Measurements from ENCODE around the gene OR6B1.
A peak's percentile ranks its signal among the peaks of the same experiment; 100 is the strongest.

OR6B1 gene

GRCh38 chr7:144036302-144036885, 36.3 kb downstream of the OR6B1 start:
- Histone ChIP-seq H3K27me3 (replicated peaks; ENCODE audit: insufficient read depth, low read length) (no peaks in the 10 kb centered on the region), H3K4me2 (ENCODE audit: low read depth, low read length) (no peak overlapping the region)

GRCh38 chr7:144037414-144038035, 37.4 kb downstream of the OR6B1 start:
- Histone ChIP-seq H3K4me3 (ENCODE audit: low read length) (no peak overlapping the region), H3K9me2 (replicated peaks; ENCODE audit: insufficient read depth, low read length) (no peaks in the 10 kb centered on the region), H3K4me1 (ENCODE audit: low read length) (no peaks in the 10 kb centered on the region), H3K27ac (ENCODE audit: low read length) (no peak overlapping the region), H3K36me3 (replicated peaks; ENCODE audit: insufficient read depth, low read length) (no peaks in the 10 kb centered on the region), H3K4me2 (ENCODE audit: low read depth, low read length) (no peak overlapping the region), H4K20me1 (ENCODE audit: insufficient read depth, low read length) (no peaks in the 10 kb centered on the region), H3K27me3 (replicated peaks; ENCODE audit: insufficient read depth, low read length) (no peaks in the 10 kb centered on the region), H3F3A (ENCODE audit: insufficient read depth, low read length) (no peaks in the 10 kb centered on the region), H3K79me2 (ENCODE audit: low read length) (no peaks in the 10 kb centered on the region), H2AFZ (ENCODE audit: low read length) (no peak overlapping the region), H3K9ac (ENCODE audit: low read length) (no peak overlapping the region), H3K9me3 (replicated peaks; ENCODE audit: insufficient read depth, low read length) (no peaks in the 10 kb centered on the region)
- DNase-seq, result no peak
- TF ChIP-seq EZH2 (optimal IDR thresholded peaks at IDR 0.05; ENCODE audit: low read depth, low read length) (no peak), EZH2phosphoT487 (IDR thresholded peaks at IDR 0.05; ENCODE audit: low read length) (no peak), CTCF (IDR thresholded peaks at IDR 0.05; ENCODE audit: low read length) (no peak)

More at GRCh38 chr7:144036302-144036885, 36.3 kb downstream of the OR6B1 start:
- no peaks in the 10 kb centered on the region for H3K9me2 ChIP-seq (replicated peaks; ENCODE audit: insufficient read depth, low read length)
- H3K9me3 ChIP-seq (replicated peaks; ENCODE audit: insufficient read depth, low read length), result no peaks in the 10 kb centered on the region
- H3K9ac ChIP-seq (ENCODE audit: low read length), result no peak overlapping the region
- H3K4me1 ChIP-seq (ENCODE audit: low read length), result no peaks in the 10 kb centered on the region
- H3K27ac ChIP-seq (ENCODE audit: low read length), result no peak overlapping the region
- H3K36me3 ChIP-seq (replicated peaks; ENCODE audit: insufficient read depth, low read length), result no peaks in the 10 kb centered on the region
- H2AFZ ChIP-seq (ENCODE audit: low read length), result no peak overlapping the region
- no peak overlapping the region for H3K4me3 ChIP-seq (ENCODE audit: low read length)
- no peak for DNase-seq
- H4K20me1 ChIP-seq (ENCODE audit: insufficient read depth, low read length), result no peaks in the 10 kb centered on the region
- TF ChIP-seq EZH2phosphoT487 (IDR thresholded peaks at IDR 0.05; ENCODE audit: low read length) (no peak), CTCF (IDR thresholded peaks at IDR 0.05; ENCODE audit: low read length) (no peak), EZH2 (optimal IDR thresholded peaks at IDR 0.05; ENCODE audit: low read depth, low read length) (no peak)
- no peaks in the 10 kb centered on the region for H3K79me2 ChIP-seq (ENCODE audit: low read length)
- H3F3A ChIP-seq (ENCODE audit: insufficient read depth, low read length), result no peaks in the 10 kb centered on the region

GRCh38 chr7:144038887-144039286, 38.8 kb downstream of the OR6B1 start:
- Histone ChIP-seq H3K27me3 (replicated peaks; ENCODE audit: insufficient read depth, low read length) (no peaks in the 10 kb centered on the region), H3K4me2 (ENCODE audit: low read depth, low read length) (no peak overlapping the region), H3K4me3 (ENCODE audit: low read length) (no peak overlapping the region), H4K20me1 (ENCODE audit: insufficient read depth, low read length) (no peaks in the 10 kb centered on the region), H3K4me1 (ENCODE audit: low read length) (no peaks in the 10 kb centered on the region), H3K27ac (ENCODE audit: low read length) (no peak overlapping the region), H3K79me2 (ENCODE audit: low read length) (no peaks in the 10 kb centered on the region), H3K9me3 (replicated peaks; ENCODE audit: insufficient read depth, low read length) (no peaks in the 10 kb centered on the region), H3F3A (ENCODE audit: insufficient read depth, low read length) (no peaks in the 10 kb centered on the region), H3K9me2 (replicated peaks; ENCODE audit: insufficient read depth, low read length) (no peaks in the 10 kb centered on the region), H3K9ac (ENCODE audit: low read length) (no peak overlapping the region), H3K36me3 (replicated peaks; ENCODE audit: insufficient read depth, low read length) (no peaks in the 10 kb centered on the region), H2AFZ (ENCODE audit: low read length) (no peak overlapping the region)
- TF ChIP-seq EZH2phosphoT487 (IDR thresholded peaks at IDR 0.05; ENCODE audit: low read length), result no peak
- TF ChIP-seq CTCF (IDR thresholded peaks at IDR 0.05; ENCODE audit: low read length), result no peak
- TF ChIP-seq EZH2 (optimal IDR thresholded peaks at IDR 0.05; ENCODE audit: low read depth, low read length), result no peak
- peak; percentile 50 for DNase-seq

Measured in MM.1S (cell line).